ENCODE results near the gene ARHGAP5.

ARHGAP5 gene

GRCh38 chr14:32206552-32206951, 129.4 kb downstream of the ARHGAP5 start:
- DNase-seq (ENCODE audit: extremely low read depth in 1 of 2, low read depth in 1 of 2): no peak

GRCh38 chr14:32208490-32208889, 131.4 kb downstream of the ARHGAP5 start:
- DNase-seq (ENCODE audit: extremely low read depth in 1 of 2, low read depth in 1 of 2): no peak

All from stimulated activated CD8-positive, alpha-beta memory T cell treated with anti-CD3 and anti-CD28 coated beads, Interleukin-7, amount 100 ng/mL, for 48 hours (primary cell).